HTR-8/SVneo (cell line): Measurements from ENCODE around the gene GTPBP1.

Source experiments
- DNase-seq: peaks from one replicate; pipeline ENCODE4 v3.0.0; 2011; ENCODE audit warnings: low spot score, mixed read lengths; ENCODE audit not compliant: insufficient read length
- FAIRE-seq: peaks from 2 replicates; lab custom pipeline; 2011; peaks lifted over from hg19 to GRCh38; lab: Jason Lieb, UNC

The GTPBP1 gene

DNA sequence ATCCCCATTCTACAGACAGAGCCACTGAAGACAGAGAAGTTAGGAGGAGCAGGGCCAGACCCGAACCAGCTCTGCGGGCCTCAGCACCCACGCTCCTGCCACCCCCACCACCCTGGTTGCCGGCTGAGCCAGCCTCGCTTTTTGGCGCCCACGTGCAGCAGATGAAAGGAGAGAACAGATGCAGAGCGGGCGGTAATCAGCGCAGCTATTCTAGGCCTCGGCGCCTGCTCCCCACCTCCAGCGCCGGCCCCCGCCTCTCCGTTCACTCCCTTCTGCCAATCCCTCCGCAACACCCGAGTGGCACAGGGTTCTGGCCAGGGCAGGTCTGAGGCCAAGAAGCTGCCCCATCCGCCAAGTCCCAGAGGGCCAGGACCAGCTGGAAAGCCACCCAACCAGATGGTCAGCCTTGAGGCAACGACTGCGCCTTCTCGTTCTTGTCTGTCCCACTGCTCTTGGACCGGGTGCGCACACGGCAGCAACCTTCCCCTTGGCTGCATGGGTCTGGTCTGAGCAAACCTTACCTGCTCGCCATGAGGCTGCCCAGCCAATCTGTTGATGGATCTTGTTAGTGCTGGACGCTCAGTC lies 71.4 kb downstream of the GTPBP1 start:
- FAIRE-seq (no peak), DNase-seq (no peak)

DNA sequence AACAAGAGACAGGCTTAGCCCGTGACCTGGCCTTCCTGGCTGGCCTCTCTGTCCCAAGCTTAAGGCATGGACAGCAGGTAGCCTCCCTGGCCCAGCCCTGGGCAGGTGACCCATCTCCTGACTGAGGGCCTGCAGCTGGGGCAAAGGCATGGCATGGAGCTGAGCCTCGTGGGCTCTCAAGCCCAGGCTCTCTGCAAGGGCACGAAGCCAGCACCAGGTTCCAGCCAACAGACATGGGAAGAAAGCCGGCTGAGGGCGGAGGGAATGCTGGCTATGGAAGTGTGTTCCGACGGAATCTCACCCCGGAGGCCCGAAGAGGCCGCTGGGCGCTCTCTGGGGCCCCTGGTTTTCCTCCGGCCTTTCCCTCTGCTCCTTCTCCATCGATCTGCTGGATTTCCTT lies 75.3 kb downstream of the GTPBP1 start:
- FAIRE-seq (no peak), DNase-seq (no peak)

DNA sequence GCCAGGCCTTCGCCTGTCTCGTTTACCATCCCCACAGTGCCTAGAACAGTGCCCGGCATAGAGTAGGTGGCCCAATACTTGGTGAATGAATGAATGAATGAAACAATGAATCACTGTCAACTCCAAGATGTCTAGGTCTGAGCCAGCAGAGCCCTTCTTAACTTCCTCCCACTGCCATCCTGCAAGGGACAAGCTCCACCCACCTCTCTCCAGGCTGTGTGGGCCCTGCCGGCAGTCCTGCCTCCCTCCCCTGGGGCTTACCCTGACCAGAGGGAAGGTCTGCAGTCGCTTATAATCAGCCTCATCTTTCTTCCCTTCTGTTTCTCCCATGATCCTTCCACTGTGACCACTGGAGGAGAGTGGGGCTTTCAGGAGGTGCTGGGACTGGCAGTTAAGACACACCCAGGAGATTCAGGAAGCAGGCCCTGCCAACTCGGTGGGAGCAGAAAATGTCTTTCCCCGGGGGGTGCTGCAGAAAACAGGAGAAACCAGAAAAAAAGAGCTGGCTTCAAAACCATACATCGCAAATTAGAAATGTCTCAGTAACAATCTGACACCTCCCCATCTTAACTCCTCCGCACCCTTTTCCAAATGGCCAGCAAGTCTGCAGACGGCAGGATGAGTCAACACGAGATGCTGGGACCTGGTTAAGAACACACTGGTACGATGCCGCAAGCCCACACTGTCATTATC lies 76.8 kb downstream of the GTPBP1 start:
- DNase-seq (no peak), FAIRE-seq (no peak)
